SIG-M5 treated with dmso at 0.1 percent for 504 hours (cell line): ENCODE results near the gene TMEM174.

Experiments used
- DNase-seq: peaks from one replicate; lab custom pipeline; 2025; ENCODE audit not compliant: unreplicated experiment; lab: John Stamatoyannopoulos, UW

TMEM174 gene, protein sequence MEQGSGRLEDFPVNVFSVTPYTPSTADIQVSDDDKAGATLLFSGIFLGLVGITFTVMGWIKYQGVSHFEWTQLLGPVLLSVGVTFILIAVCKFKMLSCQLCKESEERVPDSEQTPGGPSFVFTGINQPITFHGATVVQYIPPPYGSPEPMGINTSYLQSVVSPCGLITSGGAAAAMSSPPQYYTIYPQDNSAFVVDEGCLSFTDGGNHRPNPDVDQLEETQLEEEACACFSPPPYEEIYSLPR

DNA sequence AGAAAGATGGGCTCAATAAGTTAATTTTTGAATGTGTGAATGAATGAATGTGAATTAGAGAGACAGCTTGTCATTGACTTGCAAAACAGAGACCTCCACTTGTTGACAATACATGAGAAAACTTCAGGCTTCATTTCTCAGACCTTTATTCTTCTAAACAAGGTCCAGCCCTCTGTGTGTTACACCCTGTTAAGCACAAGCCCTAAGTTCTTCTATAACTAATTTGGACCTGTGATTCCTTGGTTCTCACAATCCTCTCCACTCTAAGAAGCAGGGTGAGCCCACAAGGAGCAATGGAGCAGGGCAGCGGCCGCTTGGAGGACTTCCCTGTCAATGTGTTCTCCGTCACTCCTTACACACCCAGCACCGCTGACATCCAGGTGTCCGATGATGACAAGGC, at the start of gene TMEM174:
Gene TMEM174, plus strand, starts transcription at position 243 of the 400 bp plus-strand sequence. Its CDS starts 51 bp downstream, at position 294.
- DNase-seq = no peak

DNA sequence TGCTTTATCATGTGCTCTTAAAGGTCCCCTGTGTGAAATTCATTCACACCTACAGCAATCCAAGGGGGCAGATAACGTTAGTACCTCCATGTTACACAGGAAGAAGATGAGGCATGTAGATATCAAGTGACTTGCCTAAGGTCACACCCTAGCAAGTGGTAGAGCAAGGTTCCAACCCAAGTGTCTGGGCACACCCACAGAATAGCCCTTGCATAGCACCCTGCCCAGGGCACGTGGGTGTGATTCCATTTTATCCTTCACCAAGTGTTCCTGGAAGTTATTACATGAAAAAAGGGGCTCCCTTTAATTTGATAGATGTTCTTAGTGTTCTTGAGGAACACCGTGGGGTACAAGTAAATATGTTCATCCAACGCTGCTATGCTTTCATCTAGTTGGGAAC, 47.7 kb upstream of the TMEM174 start:
- no peak for DNase-seq

DNA sequence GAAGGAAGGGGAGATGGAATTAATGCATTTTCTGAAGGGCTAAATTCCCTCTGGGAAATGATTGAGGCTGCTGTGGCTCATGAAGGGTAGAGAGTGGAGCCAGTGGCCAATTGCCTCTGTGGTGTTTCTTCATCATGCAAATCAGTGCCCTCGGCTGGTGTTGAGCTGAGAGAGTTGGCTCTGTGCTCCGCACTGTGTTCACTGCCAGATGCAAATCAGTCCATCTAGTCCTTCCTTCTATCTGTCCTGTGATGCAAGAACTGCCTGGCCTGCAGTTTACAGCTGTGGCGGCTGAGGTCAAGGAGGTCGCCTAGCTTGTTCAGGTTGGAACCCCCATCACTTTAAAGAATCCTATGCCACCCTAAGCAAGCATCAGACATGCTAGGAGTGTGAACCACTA, 46.6 kb upstream of the TMEM174 start:
- DNase-seq = no peak

DNA sequence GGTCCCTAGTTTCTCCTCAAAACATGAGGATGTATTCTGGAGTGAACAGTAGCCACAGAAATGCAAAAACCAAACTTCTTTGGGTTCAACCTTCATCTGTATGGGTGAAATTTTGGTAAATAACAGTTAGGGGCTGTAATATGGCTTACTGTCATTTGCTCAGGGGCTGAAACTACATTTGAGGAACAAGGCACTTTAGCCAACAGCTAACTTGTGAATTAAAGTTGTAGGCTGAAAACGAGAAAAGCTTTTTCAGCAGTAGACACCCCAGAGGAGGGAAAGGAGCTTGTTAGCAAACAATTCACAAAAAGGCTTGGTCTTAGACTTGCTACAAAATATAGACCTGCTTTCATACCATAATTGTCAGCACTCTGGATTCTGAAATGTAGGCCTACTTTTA, 46.0 kb upstream of the TMEM174 start:
- no peak for DNase-seq

DNA sequence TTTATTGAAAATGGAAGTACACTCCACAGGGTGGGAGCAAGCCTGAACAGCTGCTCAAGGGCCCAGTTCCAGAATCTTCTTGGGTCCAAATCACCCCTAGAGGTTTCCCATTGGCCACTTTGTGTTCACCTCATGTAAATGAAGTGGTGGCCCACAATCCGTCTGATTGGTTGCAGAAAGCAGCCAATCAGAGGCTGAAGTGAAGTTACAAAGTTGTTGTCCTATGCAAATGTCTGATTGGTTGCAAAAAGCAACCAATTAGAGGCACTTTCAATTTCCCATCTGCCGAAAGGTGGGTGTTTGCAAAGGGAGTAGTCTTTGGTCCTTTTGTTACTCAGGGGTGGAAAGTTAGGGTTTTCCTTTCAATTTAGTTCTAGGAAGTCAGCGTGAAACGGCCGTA, 43.9 kb upstream of the TMEM174 start:
- no peak for DNase-seq

DNA sequence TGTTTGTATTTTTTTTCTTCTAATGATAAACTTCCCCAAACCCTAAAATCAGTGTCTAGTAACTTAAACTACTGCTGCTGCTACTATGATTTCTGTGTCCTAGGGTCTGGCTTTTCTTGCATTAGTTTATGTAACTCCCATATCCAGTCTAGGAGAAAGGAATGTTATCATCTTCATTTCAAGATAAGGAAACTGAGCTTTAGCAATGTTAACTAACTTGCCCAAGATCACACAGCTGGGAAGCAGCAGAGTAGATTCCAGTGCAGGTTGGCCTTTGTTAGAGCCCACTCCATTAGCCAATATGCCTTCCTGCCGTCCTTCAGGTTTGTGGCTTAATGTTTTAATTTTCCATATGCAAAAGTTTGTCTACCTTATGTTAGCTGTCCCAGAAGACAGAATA, 42.2 kb upstream of the TMEM174 start:
- no peak for DNase-seq

DNA sequence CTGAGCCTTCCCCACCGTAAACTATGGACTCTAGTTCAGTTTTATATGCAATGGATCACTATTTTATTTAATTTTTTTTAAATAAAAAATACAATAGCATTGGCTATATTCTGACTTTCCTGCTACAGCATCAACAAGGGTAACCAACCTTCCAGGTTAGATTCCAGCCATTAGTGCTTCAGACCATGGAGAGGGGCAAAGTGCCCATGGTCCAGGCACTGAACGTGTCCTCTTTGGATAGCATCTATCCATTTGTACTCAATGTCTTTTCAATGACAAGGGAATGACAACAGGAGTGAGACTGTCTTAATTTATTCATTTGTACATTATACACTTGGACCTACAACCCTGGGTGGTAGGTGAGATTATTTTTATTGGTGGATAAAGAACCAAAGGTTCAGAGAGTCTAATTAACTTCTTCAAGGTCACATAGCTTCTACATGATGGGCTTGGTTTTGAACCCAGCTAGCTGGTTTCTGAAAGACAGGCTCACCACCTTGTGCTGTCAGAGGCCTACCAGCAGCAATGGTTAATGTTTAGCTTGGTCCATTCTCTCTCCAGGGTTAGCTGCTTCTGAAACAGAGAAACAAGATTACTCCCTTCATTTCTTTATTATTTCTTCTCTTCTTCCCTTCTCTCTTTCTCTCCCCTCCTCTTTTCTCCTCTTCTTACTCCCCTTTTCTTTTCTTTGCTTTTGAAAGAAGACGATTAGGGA, 41.1 kb upstream of the TMEM174 start:
- DNase-seq = no peak

DNA sequence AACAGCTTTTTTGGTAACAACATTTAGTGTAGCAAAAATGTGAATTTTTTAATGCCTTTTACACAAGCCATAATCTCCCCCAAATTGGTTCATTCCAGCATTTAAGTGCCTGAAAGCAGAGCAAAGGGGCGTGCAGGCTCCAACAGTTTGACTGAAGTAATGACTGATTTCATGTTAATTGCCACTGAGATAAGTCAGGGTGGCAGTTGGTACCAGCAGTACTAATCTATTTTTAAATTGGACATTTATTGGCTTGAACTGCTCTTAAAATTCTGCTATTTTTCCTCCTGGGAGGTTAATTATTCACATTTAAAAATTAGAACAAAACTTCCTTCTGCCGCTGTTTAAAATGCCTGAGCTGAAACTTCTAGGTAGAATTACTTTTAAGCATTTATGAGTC, 40.2 kb upstream of the TMEM174 start:
- DNase-seq = no peak

DNA sequence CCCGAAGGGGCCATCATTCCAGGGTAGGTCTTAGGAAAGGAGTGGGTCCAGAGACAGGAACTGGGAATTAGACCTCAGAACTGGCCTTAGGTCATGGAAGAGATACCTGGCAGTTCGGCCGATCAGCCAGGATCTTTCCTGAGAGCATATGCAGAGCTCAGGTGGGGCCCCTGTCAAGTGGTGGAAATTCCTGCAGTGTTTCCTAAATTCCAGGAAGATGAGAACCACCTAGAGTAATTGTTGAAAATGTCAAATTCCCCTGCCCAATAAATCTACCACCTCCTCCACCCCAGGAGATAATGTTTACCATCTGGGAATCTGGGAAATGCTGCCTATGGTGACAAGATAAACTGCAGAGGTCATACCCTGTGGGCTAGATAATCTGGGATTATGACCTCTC, 38.0 kb upstream of the TMEM174 start:
- DNase-seq = no peak

DNA sequence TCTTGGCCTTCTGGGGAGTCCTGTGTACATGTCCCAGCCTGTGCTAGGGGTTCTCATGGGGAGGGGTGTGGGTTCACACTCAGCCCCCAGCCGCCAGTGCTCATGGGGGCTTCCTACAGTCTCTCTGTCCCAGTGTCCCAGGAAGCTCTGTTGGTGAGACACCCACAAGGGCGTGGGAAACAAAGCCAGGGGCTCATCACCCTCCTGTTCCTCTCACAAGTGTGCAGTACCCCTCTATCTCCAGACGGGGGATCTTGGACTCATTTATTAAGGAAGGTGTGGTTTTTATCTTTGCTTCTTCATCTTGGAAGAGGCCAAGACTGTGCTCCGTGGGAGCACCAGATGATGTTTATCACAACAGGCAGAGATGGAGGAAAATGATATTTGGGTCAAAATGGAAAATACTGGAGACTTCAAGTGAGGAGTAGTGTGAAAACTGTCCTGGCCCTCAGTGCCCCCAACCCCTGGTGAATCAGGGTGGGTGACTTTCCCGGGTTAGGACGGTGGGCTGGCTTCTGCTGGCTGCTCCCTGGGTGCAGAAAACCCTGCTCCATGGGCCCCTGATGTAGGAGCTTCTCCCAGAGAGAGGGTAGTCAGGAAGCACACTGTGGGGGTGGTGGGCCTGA, 37.5 kb upstream of the TMEM174 start:
- DNase-seq = peak; percentile 48

DNA sequence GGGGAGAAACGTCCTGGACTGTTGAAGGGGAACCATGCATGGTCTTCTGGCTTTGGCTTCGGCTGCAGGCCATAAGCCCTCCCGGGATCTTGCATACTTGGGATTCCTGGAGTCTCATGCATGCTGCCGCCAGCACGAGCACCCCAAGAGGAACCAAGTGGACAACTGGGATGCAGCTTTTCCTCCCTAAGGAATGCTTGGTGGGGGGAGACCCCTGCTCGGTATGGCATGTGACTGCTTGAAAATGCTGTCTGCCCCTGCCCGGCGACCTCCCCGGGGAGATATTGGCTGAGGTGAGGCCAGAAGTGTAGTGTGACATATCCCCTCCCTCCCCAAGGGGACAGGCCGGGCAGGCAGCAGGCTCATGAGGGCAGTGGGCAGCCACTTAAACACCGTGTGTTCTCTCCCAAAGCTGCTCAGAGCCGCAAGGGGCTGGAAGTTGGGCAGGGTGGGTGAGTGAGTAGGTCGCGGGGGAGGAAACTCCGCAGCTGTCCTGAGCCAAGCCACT, 36.9 kb upstream of the TMEM174 start:
- DNase-seq = no peak

DNA sequence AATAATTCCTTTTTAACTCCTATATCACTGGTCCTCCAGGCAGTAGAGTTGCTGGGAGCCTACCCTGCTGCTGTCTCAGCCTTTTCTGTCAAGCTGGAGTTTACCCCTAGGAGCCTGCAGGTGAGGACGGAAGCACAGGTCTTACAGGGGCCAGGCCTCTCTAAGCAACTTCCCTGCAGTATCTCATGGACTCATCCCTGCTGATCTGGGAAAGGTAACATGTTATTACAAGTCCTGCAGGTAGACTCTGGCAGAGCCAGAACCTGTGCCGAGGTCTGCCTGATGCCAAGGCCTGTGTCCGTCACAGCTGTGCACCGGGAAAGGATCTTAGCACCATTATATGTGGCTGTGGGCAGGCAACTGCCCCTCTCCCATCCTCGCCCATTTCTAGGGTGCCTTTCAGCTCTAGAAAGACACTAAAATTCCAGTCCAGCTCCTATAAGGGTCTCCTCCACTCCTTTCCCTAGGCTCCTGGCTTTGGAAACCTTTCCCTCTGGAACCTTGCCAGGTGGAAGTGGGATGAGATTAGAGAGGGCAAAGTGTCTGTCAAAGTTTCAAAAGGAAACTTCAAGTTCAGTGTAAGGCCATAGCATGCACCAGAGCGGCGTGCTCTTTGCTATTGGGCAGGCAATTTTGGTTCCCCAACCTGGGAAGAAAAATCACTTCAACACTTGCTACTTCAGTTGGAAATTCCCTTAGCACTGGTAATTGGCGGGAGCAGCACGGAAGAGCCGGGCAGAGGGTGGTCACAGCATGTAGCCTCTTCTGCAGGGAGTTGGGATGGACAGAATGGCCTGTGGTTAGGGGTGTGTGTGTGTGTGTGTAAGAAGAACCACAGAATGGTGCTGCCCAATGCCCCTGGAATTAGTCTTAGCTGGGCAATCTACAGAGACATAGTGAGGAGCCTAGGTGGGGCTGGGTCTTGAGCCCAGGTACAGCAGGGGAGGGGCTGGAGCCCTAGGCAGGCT, 35.1 kb upstream of the TMEM174 start:
- no peak for DNase-seq

DNA sequence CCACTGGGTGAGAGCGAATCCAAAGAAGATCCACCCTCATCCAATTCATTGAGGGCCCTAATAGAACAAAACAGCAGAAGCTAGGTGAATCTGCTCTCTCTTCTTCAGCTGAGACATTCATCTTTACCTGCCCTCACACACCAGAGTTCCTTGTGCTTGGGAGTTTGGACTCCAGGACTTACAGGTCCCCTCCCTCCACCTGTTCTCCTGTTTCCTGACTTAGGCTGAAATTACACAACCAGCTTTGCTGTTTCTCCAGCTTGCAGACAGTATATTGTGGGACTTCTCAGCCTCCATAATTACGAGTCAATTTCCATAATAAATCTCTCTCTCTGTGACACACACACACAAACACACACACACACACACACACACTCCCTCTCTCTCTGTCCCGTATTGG, 33.5 kb upstream of the TMEM174 start:
- no peak for DNase-seq

DNA sequence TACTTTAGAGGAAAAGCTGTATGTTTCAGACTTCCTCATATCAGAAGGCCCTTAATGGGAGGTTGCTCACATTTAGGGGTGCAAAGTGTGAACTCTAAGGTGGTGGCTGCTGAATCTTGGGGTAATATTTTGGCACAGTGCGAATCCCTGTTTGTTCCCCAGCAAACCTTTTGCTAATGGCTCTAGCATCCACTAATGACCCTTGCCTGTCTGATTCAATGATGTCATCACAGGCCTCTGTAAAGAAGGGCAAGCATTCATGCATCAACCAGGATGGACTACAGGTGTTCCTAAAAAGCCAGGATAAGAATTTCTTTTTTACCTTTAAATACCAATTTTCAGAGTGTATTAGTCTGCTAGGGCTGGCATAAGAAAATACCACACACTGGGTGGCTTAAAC, 32.2 kb upstream of the TMEM174 start:
- no peak for DNase-seq

DNA sequence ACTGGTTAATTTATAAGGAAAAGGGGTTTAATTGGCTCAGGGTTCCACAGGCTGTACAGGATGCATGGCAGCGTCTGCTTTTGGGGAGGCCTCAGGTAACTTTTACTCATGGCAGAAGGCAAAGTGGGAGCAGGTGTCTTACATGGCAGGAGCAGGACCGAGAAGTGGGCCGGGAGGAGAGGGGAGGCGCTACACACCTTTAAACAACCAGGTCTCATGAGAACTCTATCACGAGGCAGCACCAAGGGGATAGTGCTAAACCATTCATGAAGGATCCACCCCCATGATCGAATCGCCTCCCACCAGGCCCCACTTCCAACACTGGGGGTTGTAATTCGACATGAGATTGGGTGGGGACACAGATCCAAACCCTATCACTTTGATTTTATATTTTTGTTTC, 31.0 kb upstream of the TMEM174 start:
- DNase-seq = no peak

DNA sequence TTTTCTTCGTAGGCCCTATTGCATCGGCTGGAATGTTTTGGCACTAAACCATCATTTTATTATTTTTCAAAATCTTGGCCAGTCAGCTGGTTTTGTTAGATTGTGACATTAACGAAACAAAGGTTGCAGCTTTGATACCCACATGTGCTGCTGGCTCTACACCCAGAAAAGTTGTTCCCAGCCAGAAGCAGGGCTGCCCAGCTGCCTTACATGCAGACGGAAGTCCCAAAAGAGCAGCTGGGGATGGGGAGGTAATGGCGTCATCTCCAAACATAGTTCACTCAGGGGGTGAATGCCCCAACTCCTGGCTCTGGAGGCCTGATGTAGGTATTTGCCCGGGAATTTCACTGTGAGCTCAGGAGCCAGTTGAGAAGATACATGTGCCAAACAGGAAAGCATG, 29.3 kb upstream of the TMEM174 start:
- no peak for DNase-seq

DNA sequence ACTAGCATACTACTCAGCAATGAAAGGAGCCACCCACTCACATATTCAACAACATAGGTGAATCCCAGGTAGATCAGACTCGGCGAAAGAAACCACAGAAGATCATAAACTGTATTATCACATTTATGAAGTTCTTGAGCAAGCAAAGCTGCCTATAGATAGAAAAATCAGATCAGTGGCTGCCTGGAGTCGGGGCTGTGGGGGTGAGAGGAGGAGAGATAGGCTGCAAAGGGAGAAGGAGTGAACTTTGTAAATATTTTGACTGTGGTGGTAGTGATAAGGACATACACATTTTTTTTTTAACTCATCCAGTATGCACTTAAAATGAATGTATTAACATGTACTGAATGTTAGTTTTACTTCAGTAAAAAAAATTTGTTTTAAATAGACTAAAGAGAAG, 23.5 kb upstream of the TMEM174 start:
- DNase-seq = no peak

DNA sequence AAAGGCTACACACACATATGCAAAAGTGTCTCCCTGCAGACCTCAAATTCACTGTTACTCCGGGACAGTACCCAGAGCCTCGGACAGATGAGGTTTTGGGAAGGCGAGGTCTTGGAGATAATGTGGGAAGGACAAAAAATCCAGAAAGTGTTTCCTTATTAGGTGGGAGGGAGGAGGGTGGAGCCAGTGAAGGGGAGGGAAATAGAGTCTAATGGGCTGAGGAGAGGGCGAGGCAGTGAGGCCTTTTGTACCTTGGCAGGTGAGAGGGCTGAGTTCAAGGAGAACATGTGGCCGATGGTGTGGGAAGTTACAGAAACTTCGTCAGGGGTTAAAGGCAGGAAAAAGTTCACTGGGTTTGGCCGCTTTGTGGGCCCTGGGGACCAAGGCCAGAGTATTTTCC, 22.1 kb upstream of the TMEM174 start:
- no peak for DNase-seq

DNA sequence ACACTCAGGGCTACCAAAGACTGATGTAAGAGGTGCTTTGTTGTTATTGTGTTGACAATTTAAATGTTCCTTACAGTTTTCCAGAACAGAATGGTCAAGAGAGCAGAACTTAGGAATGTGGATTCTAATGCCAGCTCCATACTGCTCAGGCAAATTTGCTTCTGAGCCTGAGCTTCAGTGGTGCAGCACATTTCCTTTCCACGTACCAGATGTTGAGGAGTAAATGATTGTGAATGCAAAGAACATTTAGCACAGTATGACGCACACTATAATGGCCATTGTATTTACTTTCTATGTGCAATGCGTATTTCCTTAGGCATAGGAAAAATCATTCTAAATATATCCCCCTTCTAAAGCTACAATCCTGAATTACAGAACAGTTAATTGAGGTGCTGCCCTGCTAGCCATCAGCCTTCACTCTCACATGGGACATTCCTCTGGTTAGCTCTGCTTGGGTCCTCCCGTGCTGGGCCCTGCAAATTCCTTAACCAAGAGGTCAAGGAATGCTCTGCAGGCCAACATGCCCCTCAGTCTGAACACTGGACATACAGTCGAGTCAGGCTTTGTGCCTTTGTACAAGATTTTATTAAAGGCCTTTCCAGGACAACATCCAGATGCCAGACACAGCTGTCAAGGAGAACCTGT, 21.1 kb upstream of the TMEM174 start:
- DNase-seq = no peak
